ENCODE data around the gene VWA5A.

DNA sequence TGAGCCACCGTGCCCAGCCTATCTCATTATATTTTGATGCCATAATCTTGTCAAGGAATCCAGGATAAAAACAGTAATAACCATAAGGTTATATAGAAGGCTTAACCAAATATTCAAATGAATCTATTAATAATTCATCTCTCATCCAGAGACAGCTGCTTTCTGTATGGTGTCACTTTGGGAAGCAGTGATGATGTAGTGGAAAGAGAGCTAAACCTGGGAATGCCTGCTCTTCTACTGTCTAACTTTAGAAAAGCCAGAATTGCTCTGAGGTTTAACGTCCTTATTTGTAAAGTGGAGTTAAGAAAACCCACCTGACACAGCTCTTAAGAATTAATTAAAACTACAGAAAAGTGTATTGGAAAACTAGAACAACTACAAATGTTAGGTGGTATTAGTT lies 38.6 kb downstream of the VWA5A start:
- TF ChIP-seq EZH2 (IDR thresholded peaks at IDR 0.05; ENCODE audit: borderline replicate concordance, low read length) = no peak
- TF ChIP-seq, protein P1, sequence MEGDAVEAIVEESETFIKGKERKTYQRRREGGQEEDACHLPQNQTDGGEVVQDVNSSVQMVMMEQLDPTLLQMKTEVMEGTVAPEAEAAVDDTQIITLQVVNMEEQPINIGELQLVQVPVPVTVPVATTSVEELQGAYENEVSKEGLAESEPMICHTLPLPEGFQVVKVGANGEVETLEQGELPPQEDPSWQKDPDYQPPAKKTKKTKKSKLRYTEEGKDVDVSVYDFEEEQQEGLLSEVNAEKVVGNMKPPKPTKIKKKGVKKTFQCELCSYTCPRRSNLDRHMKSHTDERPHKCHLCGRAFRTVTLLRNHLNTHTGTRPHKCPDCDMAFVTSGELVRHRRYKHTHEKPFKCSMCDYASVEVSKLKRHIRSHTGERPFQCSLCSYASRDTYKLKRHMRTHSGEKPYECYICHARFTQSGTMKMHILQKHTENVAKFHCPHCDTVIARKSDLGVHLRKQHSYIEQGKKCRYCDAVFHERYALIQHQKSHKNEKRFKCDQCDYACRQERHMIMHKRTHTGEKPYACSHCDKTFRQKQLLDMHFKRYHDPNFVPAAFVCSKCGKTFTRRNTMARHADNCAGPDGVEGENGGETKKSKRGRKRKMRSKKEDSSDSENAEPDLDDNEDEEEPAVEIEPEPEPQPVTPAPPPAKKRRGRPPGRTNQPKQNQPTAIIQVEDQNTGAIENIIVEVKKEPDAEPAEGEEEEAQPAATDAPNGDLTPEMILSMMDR (IDR thresholded peaks at IDR 0.05; ENCODE audit: low read length) = no peak
